Lung (tissue), 12 donors: ENCODE data around the gene NSUN4. TPM values are rescaled to one million over a fixed set of nuclear protein-coding genes. Genes with fewer than 3 reads are reported as not detected.

Experiments used
- ATAC-seq: fragments of 200-7000 bp; cut with Tn5 transposase; one replicate; pipeline ENCODE4 v1.9.1; 2020; ENCODE audit warnings: moderate number of reproducible peaks; ENCODE audit not compliant: insufficient read depth, low FRiP score
- DNase-seq, 3 donors: peaks; one replicate each; pipeline ENCODE4 v3.0.0-alpha.2; 2013 to 2017
- H3K27ac ChIP-seq, 2 donors: one replicate each; pipeline ENCODE4 v1.5.1; 2013; ENCODE audit warnings: mild to moderate bottlenecking in 2 of 2, moderate library complexity in 2 of 2, control low read depth in 1 of 2, inconsistent platforms in 1 of 2, low read depth in 1 of 2, low read length in 1 of 2
- H3K27me3 ChIP-seq, 3 donors: one replicate each; pipeline ENCODE4 v1.5.1; 2013; ENCODE audit warnings: low read length in 2 of 3; ENCODE audit not compliant: control insufficient read depth in 3 of 3, insufficient read depth in 3 of 3
- H3K36me3 ChIP-seq, 4 donors: one replicate each; pipeline ENCODE4 v1.5.1; 2013; ENCODE audit warnings: low read length in 4 of 4, mild to moderate bottlenecking in 1 of 4, moderate library complexity in 1 of 4; ENCODE audit not compliant: control insufficient read depth in 4 of 4, insufficient read depth in 4 of 4
- H3K4me1 ChIP-seq, 5 donors: one replicate each; pipeline ENCODE4 v1.5.1; 2013; ENCODE audit warnings: low read length in 5 of 5, mild to moderate bottlenecking in 2 of 5, moderate library complexity in 1 of 5; ENCODE audit not compliant: control insufficient read depth in 5 of 5, insufficient read depth in 5 of 5
- H3K4me3 ChIP-seq: one replicate; pipeline ENCODE4 v1.5.1; 2013; ENCODE audit warnings: mild to moderate bottlenecking, control low read depth, moderate library complexity
- H3K9ac ChIP-seq, 2 donors: one replicate each; pipeline ENCODE4 v1.5.1; 2013; ENCODE audit warnings: low read length in 2 of 2, control low read depth in 1 of 2; ENCODE audit not compliant: insufficient read depth in 1 of 2
- H3K9me3 ChIP-seq, 4 donors: one replicate each; pipeline ENCODE4 v1.5.1; 2013; ENCODE audit warnings: low read length in 3 of 4, mild to moderate bottlenecking in 1 of 4, moderate library complexity in 1 of 4; ENCODE audit not compliant: control insufficient read depth in 4 of 4, insufficient read depth in 3 of 4
- WGBS, 2 donors: extraction: QIAGEN DNeasy Blood & Tissue Kit; methylation state at CpG; one replicate each; pipeline ENCODE4 v1.1.7; 2013; 5-methylcytosine and 5-hydroxymethylcytosine counted together
- polyA plus RNA-seq, 2 donors: library from polyadenylated mRNA; stranded (reverse); fragments of 200-250 nt; gene quantifications; one replicate each; pipeline ENCODE4 v1.2.1, GENCODE V29; 2013
- total RNA-seq, 2 donors: library from RNA; depleted of rRNA in 1 of 2; stranded (reverse); fragments of >200 nt in 1 of 2; gene quantifications; one replicate each; pipeline ENCODE4 v1.2.1, GENCODE V29; 2014 to 2021
- TF ChIP-seq, protein P1 (sequence below): IDR thresholded peaks from 2 replicates; pipeline ENCODE4 v1.5.1; 2012; ENCODE audit warnings: mild to moderate bottlenecking; ENCODE audit errors: control extremely low read depth, extremely low read depth
- donor health status: control.
- donor health status: control.
- donor health status: Bipolar disorder and iron deficiency.
- donor health status: healthy.
- donor health status: DM: yes; HTN: yes; CAD: no.

NSUN4 gene
- total and polyA plus RNA-seq, 4 donors: 11.2 to 29.3 (median 23.4) TPM

GRCh38 chr1:46401154-46401913 is 60.7 kb downstream of the NSUN4 start:
- Histone ChIP-seq H3K9ac (no peak overlapping the region), H3K36me3 (no peaks in the 10 kb centered on the region), H3K9me3 (no peaks in the 10 kb centered on the region), H3K27me3 (no peaks in the 10 kb centered on the region), H3K27ac (peak overlapping the region in 1 of 2 donors; percentile 57), H3K4me1 (peaks cover 0 to 20% (median 5%) of the 10 kb centered on the region in 5 donors), H3K4me3 (no peak overlapping the region)
- DNase-seq: no peak
- 59 to 85% methylated on average over 6 of the region's 6 CpGs for WGBS, 2 donors
- TF ChIP-seq, protein P1, sequence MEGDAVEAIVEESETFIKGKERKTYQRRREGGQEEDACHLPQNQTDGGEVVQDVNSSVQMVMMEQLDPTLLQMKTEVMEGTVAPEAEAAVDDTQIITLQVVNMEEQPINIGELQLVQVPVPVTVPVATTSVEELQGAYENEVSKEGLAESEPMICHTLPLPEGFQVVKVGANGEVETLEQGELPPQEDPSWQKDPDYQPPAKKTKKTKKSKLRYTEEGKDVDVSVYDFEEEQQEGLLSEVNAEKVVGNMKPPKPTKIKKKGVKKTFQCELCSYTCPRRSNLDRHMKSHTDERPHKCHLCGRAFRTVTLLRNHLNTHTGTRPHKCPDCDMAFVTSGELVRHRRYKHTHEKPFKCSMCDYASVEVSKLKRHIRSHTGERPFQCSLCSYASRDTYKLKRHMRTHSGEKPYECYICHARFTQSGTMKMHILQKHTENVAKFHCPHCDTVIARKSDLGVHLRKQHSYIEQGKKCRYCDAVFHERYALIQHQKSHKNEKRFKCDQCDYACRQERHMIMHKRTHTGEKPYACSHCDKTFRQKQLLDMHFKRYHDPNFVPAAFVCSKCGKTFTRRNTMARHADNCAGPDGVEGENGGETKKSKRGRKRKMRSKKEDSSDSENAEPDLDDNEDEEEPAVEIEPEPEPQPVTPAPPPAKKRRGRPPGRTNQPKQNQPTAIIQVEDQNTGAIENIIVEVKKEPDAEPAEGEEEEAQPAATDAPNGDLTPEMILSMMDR: no peak
- ATAC-seq: no peak

DNA sequence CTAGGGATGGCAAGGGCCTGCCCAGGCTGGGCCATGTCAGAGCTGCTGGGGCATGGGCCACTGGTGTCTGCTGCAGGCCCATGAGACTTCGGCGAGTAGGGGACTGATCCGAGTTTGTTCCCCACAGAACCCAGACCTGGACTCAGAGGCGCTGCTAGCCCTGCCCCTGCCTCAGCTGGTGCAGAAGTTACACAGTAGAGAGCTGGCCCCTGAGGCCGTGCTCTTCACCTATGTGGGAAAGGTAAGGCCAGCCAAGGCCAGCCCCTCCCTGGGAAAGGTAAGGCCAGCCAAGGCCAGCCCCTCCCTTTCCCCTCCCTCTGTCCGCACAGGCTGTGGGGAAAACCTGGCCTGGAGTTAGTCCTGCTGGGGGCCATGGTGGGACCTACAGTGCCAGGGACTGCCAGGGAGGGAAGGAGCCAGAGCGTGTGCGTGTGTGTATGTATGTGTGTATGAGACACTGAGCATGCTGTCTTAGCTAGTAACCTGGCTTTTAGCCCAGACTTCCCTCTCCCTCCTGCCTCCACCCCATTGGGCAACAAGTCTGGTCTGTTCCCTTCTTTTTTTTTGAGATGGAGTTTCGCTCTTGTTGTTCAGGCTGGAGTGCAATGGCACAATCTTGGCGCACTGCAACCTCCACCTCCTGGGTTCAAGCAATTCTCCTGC is 61.5 kb downstream of the NSUN4 start:
- Histone ChIP-seq H3K9ac (no peak overlapping the region), H3K27me3 (no peaks in the 10 kb centered on the region), H3K4me1 (peaks cover 0 to 12% (median 5%) of the 10 kb centered on the region in 5 donors), H3K4me3 (no peak overlapping the region), H3K9me3 (no peaks in the 10 kb centered on the region), H3K27ac (peak overlapping the region in 1 of 2 donors; percentile 57), H3K36me3 (no peaks in the 10 kb centered on the region)
- peak; percentile 87 for ATAC-seq
- TF ChIP-seq, protein P1: no peak
- DNase-seq: peak; percentile 91 to 98 (median 96)
- WGBS, 2 donors: 42 to 44% methylated on average over 9 to 10 of the region's 10 CpGs

DNA sequence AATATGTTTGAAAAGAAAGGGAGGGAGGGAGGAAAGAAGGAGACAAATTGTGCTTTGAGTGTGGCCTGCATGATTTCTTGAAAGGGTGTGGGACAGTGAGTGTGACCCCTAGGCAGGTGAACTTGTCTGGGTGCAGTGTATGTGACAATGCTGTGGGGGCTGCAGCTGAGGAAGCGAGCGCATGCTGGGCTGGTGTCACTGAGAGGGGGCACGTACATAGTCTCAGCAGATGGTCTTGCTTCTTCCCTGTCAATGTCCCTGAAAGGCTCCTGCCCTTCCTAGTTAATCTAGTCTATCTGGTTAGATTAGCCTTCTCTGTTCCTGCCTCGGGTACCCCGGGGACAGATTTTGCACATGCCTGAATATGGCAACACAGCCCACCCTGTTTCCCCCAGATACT is 63.3 kb downstream of the NSUN4 start:
- no peak for DNase-seq

More for the DNA sequence above, 63.3 kb downstream of the NSUN4 start:
- no peak for ATAC-seq
- Histone ChIP-seq H3K36me3 (peaks cover 0 to 6% (median 0%) of the 10 kb centered on the region in 4 donors), H3K27me3 (no peaks in the 10 kb centered on the region), H3K9me3 (no peaks in the 10 kb centered on the region), H3K4me1 (peaks cover 0 to 11% (median 5%) of the 10 kb centered on the region in 5 donors), H3K9ac (no peak overlapping the region), H3K4me3 (no peak overlapping the region), H3K27ac (no peak overlapping the region)
- TF ChIP-seq, protein P1: no peak
- WGBS, 2 donors: 93 to 97% methylated on average over 5 of the region's 5 CpGs
